Measurements from ENCODE around the gene SMIM35.

- no peak for TF ChIP-seq CTCF (IDR thresholded peaks at IDR 0.05)
- TF ChIP-seq POLR2A (IDR thresholded peaks at IDR 0.05), result no peak
Measured at GRCh38 chr11:118068206-118068944, 18.4 kb downstream of the SMIM35 start.
